Activated CD4-positive, CD25-positive, alpha-beta regulatory T cell treated with anti-CD3 and anti-CD28 coated beads, Interleukin-2, amount 50 U/mL, for 16 hours (primary cell): ENCODE measurements around the gene TFCP2L1.

ENCODE experiments used
- DNase-seq: peaks from one replicate; pipeline ENCODE4 v3.0.0-alpha.2; 2020; ENCODE audit warnings: low read depth, low spot score

The TFCP2L1 gene

DNA sequence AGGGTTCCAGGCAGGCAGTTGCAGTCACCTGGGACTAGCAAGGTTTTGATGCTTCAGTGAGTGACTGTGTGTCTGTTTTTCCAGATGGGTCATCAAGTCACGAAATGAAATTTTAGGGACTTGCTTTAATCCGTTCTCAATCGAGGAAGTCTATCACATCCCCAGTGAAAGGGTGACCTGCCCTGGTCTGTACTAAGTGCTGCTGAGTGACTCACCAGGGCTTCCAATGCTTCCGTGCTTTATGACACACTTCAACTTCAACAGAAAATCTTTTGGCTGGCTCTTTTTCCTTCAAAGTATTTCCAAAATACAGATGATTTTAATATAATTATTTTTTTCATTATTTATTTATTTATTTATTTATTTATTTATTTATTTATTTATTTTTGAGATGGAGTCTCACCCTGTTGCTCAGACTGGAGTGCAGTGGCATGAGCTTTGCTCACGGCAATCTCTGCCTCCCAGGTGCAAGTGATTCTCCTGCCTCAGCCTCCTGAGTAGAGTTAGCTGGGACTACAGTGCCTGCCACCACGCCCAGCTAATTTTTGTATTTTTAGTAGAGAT, 18.4 kb downstream of the TFCP2L1 start:
- no peak for DNase-seq

DNA sequence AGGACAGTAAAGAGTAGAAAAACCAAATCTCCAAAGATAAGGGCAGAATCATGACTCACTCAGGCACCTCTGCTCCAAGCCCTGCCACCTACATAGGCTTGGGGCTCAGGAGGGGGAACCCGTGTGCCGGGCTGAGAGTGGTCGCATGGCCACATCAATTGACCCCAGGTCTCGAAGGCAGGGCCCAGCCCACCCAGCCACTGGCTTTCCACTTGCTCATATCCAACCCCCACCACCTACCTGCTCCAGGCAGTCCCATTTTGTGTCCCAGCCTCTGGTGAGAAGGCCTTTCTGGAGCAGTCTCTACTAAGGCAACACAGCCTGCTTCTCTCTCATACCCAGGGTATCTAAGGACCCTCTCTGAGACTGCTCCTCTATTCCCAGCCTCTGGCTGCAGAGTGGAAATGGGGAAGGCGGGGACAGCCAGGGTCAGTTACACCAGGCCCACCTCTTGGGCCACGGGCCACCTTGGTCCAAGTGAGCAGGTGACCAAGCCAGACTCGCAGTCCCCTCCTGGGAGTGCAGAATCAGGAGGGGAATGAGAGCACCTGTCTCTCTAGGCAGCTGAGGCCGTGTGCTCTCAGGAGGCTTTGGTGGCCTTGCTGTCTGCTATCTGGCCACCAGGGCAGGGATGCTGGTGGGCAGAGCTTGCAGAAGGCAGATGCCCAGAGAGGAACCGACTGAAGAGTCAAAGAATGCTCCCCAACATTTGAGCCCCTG, 20.8 kb downstream of the TFCP2L1 start:
- DNase-seq, result no peak

DNA sequence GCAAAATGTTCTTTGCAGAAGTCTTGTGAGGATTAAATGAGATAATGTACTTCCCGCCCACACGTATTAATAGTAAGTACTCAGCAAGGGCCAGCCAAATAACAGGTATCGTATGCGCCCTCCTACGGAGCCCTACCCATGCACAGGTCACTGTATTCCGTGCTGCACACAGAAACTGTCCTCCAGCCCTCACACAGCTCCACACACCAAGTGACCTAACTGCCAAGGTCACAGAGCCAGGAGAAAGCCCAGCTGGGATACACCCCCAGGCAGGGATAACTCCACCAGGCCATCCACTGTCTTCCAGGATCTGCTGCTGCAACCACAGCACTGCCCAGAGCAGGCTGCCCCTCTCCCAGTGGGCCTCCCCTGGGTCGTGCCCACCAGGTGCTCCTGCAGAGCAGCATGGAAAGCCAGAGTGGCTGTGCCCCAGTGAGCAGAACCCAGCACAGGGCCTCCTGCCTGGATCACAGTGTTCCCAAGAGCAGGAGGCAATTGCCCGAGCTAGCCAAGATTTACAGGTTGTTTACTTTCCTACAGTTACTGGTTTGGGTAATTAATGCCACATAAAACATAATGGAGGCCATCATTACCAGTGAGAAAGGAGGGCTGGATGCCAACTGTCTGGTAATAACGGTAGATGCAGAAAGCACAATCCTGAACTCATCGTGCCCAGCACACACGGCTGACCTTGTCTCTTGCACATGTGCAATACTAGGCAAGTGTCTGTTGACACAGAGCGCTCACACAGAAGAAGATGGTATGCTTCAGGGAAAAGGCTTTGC, 24.4 kb downstream of the TFCP2L1 start:
- DNase-seq, result no peak

DNA sequence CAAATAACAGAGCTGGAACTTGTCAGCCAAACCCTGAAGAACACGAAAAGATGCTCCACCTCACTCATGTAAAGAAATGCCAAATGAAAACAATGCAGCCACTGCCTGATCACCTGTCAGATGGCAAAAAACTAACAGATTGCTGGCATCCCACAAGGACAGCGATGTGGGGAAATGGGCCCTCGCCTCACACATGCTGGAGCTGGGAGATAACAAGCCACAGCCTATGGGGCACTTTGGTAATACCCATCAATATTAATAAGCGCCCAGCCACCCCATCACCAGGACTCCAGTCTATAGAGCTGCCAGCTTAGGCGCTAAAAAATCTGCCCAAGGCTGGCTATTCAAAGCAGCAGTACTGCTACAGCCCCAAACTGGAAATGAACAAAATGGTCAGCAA, 27.0 kb downstream of the TFCP2L1 start:
- DNase-seq, result no peak

DNA sequence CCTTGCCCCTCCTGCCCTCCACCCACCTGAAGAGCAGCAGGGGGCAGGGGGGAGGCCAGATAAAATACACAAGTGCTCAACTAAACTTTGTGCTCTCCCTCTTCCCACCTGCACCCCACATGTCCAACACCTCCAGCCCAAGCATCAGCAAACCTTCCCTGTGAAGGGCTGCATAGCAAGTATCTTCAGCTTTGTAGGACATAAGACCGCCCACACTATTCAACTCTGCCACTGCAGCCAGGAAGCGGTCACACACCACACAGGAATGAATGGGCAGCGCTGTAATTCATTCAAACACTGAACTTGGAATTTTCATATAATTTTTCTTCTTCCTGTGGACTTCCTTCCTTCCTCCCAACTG, 27.5 kb downstream of the TFCP2L1 start:
- no peak for DNase-seq

DNA sequence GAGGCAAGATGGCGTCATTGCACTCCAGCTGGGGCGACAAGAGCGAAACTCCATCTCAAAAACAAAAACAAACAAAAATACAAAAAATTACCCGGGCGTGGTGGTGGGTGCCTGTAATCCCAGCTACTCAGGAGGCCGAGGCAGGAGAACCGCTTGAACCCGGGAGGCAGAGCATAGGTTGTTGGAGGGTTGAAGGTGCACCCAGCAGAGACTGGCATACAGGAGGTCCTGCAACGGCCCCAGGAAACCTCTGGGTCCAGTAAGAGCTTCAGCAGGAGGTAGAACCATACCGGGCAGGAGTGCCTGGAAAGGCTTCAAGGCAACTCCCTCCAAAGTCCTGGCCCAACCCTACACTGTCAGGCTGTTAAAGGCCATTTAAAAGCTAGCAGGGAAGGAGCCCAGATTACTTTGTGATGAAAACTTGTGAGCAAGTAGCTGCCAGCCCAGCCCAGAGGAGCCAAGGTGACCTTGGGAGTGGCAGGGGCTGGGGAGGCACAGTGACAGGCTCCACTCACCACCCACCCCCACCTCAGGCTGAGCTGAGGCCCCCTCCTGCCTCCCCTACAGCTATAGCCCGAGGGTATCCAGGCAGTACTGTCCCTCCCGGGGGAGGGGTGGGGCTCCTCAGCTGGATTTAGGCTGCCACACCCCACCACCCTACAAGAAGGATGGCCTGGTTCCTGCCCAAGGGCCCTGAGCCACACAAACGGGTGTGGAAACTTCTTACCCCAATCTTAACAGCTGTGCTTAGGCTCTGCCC, 28.1 kb downstream of the TFCP2L1 start:
- no peak for DNase-seq

DNA sequence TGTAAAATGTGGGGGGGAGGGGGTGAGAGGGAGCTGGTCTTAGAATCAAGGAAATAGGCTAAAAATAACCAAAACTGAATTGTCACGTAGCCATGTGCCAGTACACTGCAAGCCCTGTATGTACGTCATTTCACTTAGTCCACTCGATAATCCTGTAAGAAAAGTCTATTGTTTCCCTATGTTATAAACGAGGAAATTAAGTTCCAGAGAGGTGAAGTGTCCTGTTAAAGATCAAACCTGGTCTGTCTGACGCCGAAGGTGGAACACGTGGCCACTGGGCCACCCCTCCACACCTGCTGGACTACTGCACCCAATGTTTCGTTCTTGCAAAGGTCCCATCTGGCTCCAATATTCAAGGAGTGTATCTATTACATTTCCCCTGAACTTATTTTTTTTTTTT, 29.6 kb downstream of the TFCP2L1 start:
- no peak for DNase-seq

DNA sequence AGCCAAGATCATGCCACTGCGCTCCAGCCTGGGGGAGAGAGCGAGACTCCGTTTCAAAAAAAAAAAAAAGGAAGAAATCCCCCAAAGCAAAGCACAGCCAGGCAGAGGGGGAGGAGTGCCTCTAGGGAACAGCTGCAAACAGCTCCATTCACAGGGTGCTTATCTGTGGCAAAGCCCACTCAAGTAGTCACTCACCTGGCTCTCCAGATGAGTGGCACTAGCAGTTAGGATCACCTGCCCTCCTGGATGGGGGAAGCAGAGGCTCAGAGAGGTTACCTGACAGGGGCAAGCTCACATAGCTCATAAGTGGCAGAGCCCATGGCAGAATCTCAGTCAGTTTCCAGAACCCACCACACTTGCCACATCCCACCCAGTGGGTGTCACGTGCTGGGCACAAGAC, 30.3 kb downstream of the TFCP2L1 start:
- DNase-seq, result no peak

DNA sequence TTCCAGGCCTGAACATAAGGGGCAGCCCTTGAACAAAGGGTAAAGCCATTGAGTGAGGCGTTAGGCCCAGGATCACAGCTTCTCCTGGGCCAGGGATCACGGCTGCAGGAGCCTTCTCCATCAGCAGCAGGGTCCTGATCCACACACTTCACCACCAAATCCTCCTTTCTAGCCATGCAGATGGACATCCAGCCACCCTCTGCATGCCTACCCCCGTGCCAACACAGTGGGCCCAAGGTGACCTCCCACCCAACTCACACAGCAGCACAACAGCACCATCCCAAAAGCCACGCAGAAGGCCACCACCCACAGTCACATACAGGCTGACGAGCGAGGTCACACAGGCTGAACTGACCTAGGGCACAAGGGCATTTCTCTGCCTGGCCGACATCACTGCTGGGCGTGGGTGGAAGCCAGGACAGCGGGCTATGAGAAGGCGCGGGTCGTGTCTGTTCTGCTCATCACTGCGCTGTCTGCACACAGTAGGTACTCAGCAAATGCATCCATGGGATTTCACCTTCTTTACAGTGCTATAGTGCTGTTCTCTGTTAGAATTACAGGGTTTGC, 31.2 kb downstream of the TFCP2L1 start:
- no peak for DNase-seq

DNA sequence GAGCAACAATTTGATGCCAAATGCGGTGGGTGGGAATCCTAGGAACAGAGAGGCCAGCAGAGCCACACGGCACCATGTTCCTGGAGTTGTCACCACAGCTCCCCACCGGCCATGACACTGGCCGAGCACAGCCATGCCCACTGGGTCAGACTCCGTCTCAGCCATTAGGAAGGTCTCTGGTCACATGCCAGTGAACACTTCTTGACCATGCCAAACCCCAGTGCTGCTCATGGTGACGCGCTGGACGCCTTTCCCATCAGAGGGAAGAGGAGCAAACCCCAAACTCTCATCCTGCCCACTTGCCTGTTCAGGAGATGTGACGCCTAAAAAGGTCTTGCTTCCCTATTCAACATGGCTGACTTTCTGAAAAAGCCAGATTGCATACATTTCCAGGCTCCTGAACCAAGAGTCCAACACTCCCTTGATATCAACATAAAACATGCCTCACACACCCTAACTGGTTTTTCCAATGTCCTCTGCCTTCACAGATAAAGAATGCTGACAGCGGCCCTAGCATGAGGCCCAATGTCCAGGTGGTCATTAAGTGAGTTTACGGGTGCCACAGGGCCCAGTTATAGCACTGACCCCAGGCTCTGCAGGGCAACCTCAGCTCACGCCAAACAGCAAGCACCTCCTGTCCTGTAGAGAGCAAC, 31.9 kb downstream of the TFCP2L1 start:
- no peak for DNase-seq

DNA sequence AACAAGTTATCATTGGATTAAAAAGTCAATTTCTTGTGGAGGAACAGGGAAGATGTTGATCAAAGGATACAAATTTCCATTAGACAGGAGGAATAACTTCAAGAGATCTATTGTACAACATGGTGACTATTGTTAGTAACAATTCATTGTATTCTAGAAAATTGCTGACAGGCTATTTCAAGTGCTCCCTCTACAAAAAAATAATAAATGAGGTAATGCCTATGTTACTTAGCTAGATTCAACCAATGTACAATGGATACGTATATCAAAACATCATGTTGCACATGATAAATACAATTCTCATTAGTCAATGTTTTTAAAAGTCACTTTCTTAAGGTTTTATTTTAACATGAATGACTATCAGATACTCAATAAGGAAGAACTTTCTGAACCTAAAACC, 33.5 kb downstream of the TFCP2L1 start:
- no peak for DNase-seq

DNA sequence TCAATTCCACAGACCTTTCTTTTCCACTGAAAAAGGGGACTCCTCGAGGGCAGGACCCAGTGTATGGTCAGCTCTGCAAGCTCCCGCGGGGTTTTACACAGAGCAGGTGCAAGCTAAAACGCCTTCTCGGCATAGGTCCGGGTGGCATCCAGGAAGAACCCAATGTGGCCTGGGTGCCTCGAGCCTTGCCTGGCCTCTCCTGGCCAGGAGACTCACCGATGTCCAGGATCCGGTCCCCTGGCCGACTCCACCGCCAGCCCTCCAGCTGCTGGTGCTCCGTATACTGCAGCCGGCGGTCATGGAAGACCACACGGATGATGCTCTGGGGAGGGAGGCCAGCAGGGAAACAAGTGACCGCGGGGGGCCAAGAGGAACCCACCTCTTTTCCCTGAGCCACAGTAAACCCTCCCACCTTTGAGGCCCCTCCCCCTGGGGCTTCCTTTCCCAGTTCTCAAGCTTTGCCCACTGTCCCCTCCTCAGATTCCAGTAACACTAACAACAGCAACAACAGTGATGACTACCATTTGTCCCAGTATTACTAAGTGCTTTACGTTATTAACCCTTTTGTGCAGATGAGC, 36.1 kb downstream of the TFCP2L1 start:
- no peak for DNase-seq

DNA sequence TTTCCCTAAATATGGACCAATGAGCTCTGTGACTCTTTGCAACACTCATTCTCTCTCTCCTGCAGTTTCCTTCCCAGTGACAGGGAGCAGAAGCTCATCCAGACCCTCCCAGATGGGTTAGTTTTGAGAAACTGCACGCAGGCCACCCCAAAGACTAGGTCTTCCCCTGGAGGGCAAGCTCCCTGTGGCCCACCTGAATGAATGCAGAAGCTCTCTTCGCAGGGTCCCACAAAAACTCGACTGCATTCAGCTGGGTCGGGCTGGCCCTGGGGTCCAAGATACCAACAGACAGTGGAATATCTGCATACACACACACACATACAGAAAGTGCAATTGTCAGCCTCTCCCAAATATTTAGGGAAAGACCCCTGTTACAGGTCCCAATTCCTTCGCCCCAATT, 37.0 kb downstream of the TFCP2L1 start:
- DNase-seq, result no peak

DNA sequence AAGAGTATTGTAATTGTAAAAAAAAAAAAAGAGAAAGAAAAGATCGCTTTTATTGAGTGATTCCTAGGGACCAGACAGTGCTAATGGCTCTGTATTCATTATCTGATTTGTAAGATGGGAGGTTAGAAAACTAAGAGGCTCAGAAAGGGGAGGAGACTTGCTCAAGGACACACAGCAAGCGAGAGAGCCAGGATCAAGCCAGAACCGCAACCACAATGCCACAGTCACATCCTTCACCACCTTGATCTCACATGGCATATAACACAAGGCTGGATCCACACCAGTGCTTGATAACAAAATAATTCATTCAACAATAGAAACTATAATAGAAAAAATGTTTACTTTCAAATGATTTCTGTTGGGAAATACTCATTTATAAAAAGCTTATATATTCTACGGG, 37.5 kb downstream of the TFCP2L1 start:
- no peak for DNase-seq

DNA sequence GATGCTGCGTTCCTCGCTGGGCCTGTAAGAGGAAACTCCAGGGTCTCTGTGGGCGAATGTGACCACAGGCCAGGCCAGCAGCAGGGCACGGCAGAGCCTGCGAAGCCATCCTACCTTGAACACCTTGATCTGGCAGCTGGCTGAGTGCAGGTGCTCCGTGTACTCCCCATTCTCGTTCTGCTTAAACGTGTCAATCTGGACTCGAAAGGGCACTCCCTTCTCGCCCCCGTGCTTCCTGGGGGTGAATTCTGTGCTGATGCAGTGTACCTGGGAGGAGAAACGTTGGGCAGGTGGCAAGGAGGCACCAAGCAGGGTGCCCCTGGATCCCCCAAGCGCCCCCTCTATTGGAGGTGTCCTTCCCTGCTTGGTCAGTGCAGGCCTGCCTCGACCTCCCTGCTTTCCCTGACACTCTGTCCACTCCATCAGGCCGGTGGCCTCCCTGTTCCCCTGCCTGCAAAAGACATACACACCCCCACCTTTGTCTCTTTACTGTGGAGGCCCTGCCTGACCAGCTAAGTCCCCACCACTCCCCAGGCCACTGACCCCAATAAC, 38.2 kb downstream of the TFCP2L1 start:
- DNase-seq, result no peak

DNA sequence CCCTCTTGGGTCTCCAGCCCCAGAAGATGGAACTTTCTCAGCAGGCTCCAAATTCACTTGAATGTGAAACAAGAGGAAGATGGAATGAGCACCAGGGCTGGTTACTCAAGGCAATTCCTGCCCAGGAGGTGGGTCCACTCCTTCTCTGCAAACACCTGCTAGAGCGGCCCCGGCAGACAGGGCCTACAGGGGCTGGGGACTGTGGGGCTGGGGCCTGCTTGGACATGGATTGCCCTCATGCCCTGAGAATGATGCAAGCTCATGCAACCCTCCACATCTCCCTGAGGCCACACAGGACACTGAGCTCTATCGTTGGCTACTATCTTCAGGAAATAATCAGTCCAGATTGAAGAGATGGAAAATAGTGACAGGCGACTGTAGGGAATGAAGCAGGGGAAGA, 39.1 kb downstream of the TFCP2L1 start:
- DNase-seq, result no peak

DNA sequence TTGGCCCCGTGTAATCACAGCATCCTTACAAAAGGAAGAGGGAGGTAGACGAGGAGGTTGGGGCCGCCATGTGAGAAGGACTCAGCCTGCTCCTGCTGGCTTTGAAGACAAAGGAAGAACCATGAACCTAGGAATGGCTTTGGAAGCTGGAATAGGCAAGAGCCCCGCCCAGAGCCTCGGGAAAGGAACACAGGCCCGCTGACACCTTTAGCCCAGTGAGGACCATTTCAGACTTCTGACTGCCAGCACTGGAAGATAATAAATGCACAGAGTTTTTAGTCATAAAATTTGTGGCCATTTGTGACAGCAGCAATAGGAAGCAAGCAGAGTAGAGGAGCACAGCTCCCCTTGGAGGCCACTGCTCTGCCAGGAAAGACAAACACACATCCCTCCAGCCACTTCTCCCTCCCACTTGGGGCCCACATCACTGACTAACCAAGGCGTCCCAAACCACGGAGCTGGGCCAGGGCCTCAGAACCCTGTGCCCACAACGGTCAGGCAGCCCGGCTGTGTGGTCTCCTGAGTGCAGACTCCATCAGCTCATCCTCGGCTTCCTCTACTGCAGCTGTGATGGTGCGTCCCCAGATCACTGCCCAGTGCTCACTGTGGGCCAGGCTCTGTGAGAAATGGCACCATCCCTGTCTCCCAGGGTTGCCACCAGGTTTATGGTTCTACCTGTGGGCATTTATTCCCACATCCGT, 39.7 kb downstream of the TFCP2L1 start:
- no peak for DNase-seq

DNA sequence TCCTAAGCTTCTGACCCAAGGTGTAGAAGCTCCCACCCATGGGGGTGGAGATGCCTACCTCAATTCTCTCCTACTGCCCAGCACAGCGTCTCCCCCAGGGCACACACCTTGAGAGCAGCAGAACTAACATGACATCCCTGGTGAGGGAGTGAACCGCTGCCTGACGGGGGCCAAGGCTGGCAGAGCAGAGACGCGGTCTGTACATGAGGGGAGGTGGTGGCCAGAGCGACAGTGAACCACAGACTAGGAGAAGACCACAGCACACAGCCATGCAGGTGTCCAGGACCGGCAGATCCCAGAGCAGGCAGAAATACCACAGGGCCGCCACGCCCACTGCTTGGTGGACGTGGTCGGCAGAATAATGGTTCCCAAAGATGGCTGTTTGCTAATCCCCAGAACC, 40.4 kb downstream of the TFCP2L1 start:
- DNase-seq, result no peak

DNA sequence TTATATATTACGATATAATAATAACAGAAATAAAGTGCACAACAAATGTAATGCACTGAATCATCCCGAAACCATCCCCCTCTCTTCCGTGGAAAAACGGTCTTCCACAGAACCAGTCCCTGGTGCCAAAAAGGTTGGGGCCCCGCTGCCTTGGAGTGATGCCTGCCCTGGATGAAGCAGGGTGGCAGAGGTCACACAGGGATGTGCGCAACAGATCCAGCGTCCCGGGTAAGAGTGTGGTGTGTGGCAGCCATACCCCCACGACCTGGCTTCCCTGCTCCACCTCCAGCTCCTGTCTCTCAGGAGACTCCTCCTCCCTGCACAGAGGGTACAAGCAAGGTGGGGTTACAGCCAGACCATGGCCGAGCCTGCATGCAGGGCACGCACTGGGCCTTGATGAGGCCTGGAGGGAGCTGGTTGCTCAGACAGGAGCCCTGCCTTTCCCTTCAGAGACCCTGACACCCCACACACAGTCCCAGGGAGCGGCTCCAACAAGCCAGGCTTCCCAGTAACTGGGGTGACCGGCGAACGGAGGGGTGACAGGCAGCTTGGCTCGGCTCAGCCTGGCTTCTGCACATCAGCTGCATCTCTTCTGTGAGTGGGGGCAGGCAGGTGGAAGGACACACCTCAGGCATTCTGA, 41.1 kb downstream of the TFCP2L1 start:
- DNase-seq, result no peak

DNA sequence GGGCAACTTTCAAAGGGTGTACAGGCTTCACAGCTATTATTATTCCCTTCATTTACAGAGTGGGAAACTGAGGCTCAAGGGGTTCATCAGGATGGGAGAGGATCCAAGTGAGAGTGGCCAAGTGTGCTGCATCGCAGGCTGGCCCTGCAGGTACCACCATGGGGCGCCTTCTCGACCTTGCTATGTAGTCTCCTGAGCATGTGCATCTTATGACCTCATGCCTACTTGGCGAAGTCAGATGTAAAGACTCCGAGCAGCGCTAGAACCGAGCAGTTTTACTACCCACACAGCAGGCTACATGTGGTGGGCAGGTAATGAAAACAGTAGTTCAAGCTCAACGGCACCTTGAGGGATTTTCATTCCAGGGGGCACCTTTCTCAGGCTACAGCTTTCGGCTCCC, 42.0 kb downstream of the TFCP2L1 start:
- DNase-seq, result no peak
